Skeletal muscle satellite cell (primary cell): ENCODE measurements around the gene MRNIP.
A peak's percentile ranks its signal among the peaks of the same experiment; 100 is the strongest.

Experiments used
- H3K27me3 ChIP-seq: 2 replicates; pipeline ENCODE4 v1.7.0; 2013; ENCODE audit warnings: low read length; ENCODE audit not compliant: control insufficient read depth, insufficient read depth
- H3K36me3 ChIP-seq: 2 replicates; pipeline ENCODE4 v1.7.0; 2013; ENCODE audit warnings: mild to moderate bottlenecking, control low read depth, low read length; ENCODE audit not compliant: insufficient read depth
- H3K4me1 ChIP-seq: 2 replicates; pipeline ENCODE4 v1.7.0; 2013; ENCODE audit warnings: low read length; ENCODE audit not compliant: control insufficient read depth, insufficient read depth
- H3K4me2 ChIP-seq: 2 replicates; pipeline ENCODE4 v1.7.0; 2013; ENCODE audit warnings: mild to moderate bottlenecking, low read length
- H3K4me3 ChIP-seq: 2 replicates; pipeline ENCODE4 v1.7.0; 2013; ENCODE audit warnings: low read length
- H3K9ac ChIP-seq: 2 replicates; pipeline ENCODE4 v1.7.0; 2013; ENCODE audit warnings: mild to moderate bottlenecking, low read depth, low read length, moderate library complexity
- H3K9me3 ChIP-seq: replicated peaks from 2 replicates; pipeline ENCODE4 v1.7.0; 2013; ENCODE audit warnings: mild to moderate bottlenecking, control low read depth, low read length

The MRNIP gene

GRCh38 chr5:179802950-179803562, 55.6 kb downstream of the MRNIP start:
- no peaks in the 10 kb centered on the region for H3K9me3 ChIP-seq
- no peaks in the 10 kb centered on the region for H3K27me3 ChIP-seq
- H3K4me2 ChIP-seq = peak overlapping the region; percentile 27
- no peak overlapping the region for H3K4me3 ChIP-seq
- no peak overlapping the region for H3K9ac ChIP-seq
- H3K4me1 ChIP-seq = peaks cover 36% of the 10 kb centered on the region
- peaks cover 40% of the 10 kb centered on the region for H3K36me3 ChIP-seq

- Histone ChIP-seq H3K4me3 (no peak overlapping the region), H3K27me3 (no peaks in the 10 kb centered on the region), H3K4me1 (peaks cover 36% of the 10 kb centered on the region), H3K9me3 (no peaks in the 10 kb centered on the region), H3K36me3 (peaks cover 47% of the 10 kb centered on the region), H3K9ac (no peak overlapping the region), H3K4me2 (no peak overlapping the region)
These were observed 56.3 kb downstream of the MRNIP start for GRCh38 chr5:179802207-179802883.

GRCh38 chr5:179801304-179802206, 57.1 kb downstream of the MRNIP start:
- H3K4me3 ChIP-seq = no peak overlapping the region

GRCh38 chr5:179800696-179801201, 57.9 kb downstream of the MRNIP start:
- H3K27me3 ChIP-seq = no peaks in the 10 kb centered on the region
- peaks cover 46% of the 10 kb centered on the region for H3K4me1 ChIP-seq
- H3K4me3 ChIP-seq = no peak overlapping the region
- peaks cover 55% of the 10 kb centered on the region for H3K36me3 ChIP-seq
- H3K9me3 ChIP-seq = no peaks in the 10 kb centered on the region
- no peak overlapping the region for H3K4me2 ChIP-seq
- no peak overlapping the region for H3K9ac ChIP-seq

More at GRCh38 chr5:179801304-179802206, 57.1 kb downstream of the MRNIP start:
- Histone ChIP-seq H3K4me2 (no peak overlapping the region), H3K36me3 (peaks cover 55% of the 10 kb centered on the region), H3K27me3 (no peaks in the 10 kb centered on the region), H3K9ac (no peak overlapping the region), H3K4me1 (peaks cover 40% of the 10 kb centered on the region), H3K9me3 (no peaks in the 10 kb centered on the region)

GRCh38 chr5:179800071-179800695, 58.4 kb downstream of the MRNIP start:
- peaks cover 55% of the 10 kb centered on the region for H3K36me3 ChIP-seq
- peaks cover 48% of the 10 kb centered on the region for H3K4me1 ChIP-seq
- no peaks in the 10 kb centered on the region for H3K9me3 ChIP-seq
- no peak overlapping the region for H3K4me3 ChIP-seq
- no peak overlapping the region for H3K9ac ChIP-seq
- no peaks in the 10 kb centered on the region for H3K27me3 ChIP-seq
- no peak overlapping the region for H3K4me2 ChIP-seq

- Histone ChIP-seq H3K4me3 (no peak overlapping the region), H3K9me3 (no peaks in the 10 kb centered on the region), H3K9ac (no peak overlapping the region), H3K4me1 (peaks cover 42% of the 10 kb centered on the region), H3K36me3 (peaks cover 55% of the 10 kb centered on the region), H3K27me3 (no peaks in the 10 kb centered on the region), H3K4me2 (no peak overlapping the region)
These were observed 59.0 kb downstream of the MRNIP start for GRCh38 chr5:179799644-179799973.

GRCh38 chr5:179798771-179799643, 59.6 kb downstream of the MRNIP start:
- Histone ChIP-seq H3K4me3 (no peak overlapping the region), H3K9ac (no peak overlapping the region), H3K4me1 (peaks cover 42% of the 10 kb centered on the region), H3K27me3 (no peaks in the 10 kb centered on the region), H3K9me3 (no peaks in the 10 kb centered on the region), H3K36me3 (peaks cover 55% of the 10 kb centered on the region), H3K4me2 (no peak overlapping the region)

- H3K9ac ChIP-seq = no peak overlapping the region
- H3K4me2 ChIP-seq = no peak overlapping the region
- H3K4me3 ChIP-seq = no peak overlapping the region
- peaks cover 55% of the 10 kb centered on the region for H3K36me3 ChIP-seq
- no peaks in the 10 kb centered on the region for H3K9me3 ChIP-seq
- peaks cover 43% of the 10 kb centered on the region for H3K4me1 ChIP-seq
- no peaks in the 10 kb centered on the region for H3K27me3 ChIP-seq
These were observed 60.4 kb downstream of the MRNIP start for GRCh38 chr5:179798144-179798770.

GRCh38 chr5:179797741-179798140, 60.9 kb downstream of the MRNIP start:
- no peaks in the 10 kb centered on the region for H3K9me3 ChIP-seq
- no peak overlapping the region for H3K4me2 ChIP-seq
- H3K9ac ChIP-seq = no peak overlapping the region
- no peaks in the 10 kb centered on the region for H3K27me3 ChIP-seq
- H3K36me3 ChIP-seq = peaks cover 55% of the 10 kb centered on the region
- peaks cover 39% of the 10 kb centered on the region for H3K4me1 ChIP-seq
- H3K4me3 ChIP-seq = no peak overlapping the region

GRCh38 chr5:179796877-179797608, 61.6 kb downstream of the MRNIP start:
- H3K9me3 ChIP-seq = no peaks in the 10 kb centered on the region
- H3K4me2 ChIP-seq = peak overlapping the region; percentile 96
- H3K4me1 ChIP-seq = peaks cover 32% of the 10 kb centered on the region
- H3K9ac ChIP-seq = peak overlapping the region; percentile 88
- no peaks in the 10 kb centered on the region for H3K27me3 ChIP-seq
- H3K4me3 ChIP-seq = peak overlapping the region; percentile 82
- H3K36me3 ChIP-seq = peaks cover 53% of the 10 kb centered on the region
